GM15510 (cell line): ENCODE results near the gene ERAL1.

Source experiments
- POLR2A ChIP-seq: IDR thresholded peaks from 3 replicates; pipeline ENCODE4 v1.6.1; 2011; ENCODE audit warnings: borderline replicate concordance; ENCODE audit not compliant: insufficient read length; ENCODE audit errors: extremely low read depth

Gene ERAL1

DNA sequence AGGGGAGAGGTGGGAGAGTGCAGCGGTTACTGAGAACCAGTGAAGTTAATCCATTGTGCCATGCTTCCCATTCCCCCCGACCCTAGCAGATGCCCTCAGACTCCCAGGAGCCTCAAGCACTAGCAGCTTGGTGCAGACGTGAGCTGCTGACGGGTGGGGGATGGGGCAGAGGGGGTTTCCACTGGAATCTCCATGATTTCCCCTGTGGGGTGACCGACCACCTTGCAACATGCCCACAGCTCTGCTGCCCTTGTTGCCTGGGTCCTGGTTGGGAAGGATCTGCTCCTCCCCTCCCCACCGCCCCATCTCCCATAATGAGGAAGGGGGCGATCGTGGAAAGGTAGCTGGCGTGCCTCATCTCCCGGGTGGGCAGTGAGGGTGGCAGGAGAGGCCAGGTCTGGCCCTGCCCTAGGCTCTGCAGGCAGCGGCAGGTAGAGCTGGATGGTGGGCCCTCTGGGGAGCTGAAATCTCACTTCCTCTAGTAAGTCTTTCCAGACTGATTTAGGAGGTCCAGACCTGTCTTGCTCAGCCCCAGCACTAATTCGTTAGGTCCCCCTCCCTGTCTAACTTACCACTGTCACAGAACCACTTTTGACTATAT is 33.2 kb downstream of the ERAL1 start:
- no peak for TF ChIP-seq POLR2A

DNA sequence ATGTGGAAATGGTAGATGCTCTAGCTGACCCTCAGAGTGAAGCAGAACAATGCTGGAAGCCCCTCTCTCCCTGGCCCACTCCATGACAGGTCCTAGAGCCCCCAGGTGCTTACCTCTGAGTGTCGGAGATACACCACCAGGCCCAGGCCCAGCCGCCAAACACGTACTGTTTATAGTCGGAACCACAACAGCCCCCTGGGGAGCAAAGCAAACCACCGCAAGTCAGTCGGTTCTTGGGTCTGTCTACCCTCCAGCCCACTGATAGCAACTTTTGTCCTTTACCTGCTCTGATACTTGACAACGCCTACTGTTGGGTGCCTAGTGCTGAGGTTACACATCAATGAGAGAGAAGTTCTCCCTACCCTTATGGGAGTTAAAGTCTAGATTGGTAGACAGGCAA is 34.0 kb downstream of the ERAL1 start:
- no peak for TF ChIP-seq POLR2A

GRCh38 chr17:28889996-28890395 is 35.2 kb downstream of the ERAL1 start:
- TF ChIP-seq POLR2A, result no peak

- TF ChIP-seq POLR2A, result no peak
These were observed 36.4 kb downstream of the ERAL1 start for GRCh38 chr17:28891201-28891600.

- TF ChIP-seq POLR2A, result no peak
These were observed 37.2 kb downstream of the ERAL1 start for GRCh38 chr17:28892024-28892423.

- TF ChIP-seq POLR2A, result no peak
These were observed 41.1 kb downstream of the ERAL1 start for GRCh38 chr17:28895794-28896447.

GRCh38 chr17:28896491-28896883 is 41.7 kb downstream of the ERAL1 start:
- TF ChIP-seq POLR2A, result no peak

GRCh38 chr17:28896884-28897768 is 42.3 kb downstream of the ERAL1 start, which contains the start of gene FLOT2:
Gene FLOT2 (minus strand): TSS chr17:28897733. CDS start chr17:28897574, 159 bp downstream.
- peak; percentile 74 for TF ChIP-seq POLR2A

DNA sequence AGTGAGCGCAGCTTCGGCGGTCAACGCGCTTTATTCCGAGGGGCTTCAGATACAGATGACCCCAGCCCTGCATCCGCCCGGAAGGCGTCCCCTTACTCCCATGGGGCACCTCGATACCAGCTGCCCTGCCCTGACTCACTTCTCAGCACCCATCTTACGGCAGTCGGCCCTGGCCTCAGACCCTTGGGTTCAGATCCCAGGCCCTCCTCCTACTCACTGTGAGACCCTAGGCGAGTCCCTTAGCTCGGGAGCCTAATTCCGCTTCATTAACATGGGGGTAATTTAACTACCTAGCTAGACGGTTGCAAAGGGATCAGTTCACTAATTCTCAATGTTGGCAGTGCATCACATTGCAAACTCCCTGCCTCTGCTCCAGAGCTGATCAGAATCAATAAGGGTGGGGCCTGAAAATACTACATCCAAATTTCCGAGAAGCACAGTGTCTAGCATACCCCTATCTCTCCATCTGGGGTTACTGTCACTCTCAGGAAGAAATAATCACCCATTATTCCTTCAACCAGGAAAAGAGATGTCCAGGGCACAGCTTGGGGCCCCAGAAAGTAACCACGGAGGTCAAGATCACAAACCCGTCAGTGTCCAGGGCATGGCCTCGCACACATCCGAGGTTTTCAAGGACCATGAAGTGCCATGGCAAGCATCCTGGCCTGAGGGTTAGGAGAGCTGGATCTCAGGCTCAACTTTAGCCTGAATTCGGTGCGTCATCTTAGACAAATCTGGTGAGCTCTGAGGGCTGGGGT is 43.1 kb downstream of the ERAL1 start:
- no peak for TF ChIP-seq POLR2A

DNA sequence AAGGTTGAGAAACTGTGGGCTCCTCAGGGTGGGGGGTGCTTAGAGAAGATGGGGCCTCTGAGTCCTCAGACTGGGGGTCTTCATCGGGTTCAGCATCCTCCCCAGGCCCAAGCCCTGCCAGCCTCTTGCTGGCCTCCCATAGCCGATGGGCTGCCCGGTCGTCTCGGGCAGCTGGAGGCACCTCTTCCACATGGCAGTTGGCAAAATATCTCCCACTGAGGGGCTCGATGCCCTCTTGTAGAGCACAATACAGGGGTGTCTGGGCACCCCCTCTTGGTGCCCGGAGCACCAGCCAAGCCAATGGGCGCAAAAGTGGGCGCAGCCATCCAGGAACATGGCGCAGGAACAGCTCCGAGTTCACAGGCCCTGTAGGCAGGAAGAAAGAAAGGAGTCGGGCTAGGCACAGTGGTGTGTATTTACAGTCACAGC is 43.7 kb downstream of the ERAL1 start:
- no peak for TF ChIP-seq POLR2A

GRCh38 chr17:28899212-28899815 is 44.5 kb downstream of the ERAL1 start:
- no peak for TF ChIP-seq POLR2A

- no peak for TF ChIP-seq POLR2A
These were observed 46.3 kb downstream of the ERAL1 start for GRCh38 chr17:28900986-28901726.

DNA sequence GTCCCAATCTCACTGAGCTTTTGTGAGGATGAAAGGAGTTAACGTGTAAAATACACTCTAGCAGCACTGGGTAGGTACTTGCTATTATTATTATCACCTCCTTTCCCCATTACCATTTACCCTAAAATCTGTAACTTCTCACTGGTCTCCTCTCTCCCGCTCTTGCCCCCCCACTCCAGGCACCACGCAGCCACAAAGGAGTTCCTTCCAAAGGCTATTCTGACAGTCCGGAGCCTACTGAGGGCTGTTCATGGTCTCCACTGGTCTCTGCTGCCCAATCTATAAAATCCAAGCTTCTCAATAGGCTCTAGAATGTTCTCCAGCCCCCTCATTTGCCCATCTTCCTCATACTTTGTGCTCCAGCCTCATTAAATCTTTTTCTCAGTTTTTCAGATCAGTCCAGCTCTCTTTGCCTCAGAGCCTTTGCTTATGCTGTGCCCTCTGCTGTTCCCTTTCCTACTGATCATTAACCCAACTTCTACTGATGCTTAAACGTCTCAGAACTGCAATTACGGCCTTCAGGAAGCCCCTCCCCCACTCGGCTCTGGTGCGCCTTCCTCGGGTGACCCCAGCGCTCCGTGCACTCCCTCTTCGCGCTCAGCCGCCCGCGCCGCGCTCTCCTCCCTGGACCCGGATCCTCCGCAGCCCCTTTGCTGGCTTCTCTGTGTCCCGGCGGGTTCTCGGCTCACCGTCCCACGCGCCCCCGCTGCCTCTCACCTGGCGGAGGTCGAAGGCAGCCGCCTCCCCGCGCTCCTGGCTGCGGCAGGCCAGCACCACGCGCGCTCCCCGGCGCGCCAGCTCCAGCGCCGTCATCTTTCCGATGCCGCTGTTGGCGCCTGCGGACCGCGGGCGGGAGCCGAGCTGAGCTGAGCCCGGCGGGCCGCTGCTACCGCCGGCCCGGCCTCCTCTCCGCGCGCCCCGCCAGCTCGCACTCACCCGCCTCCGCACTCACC is 47.3 kb downstream of the ERAL1 start:
- TF ChIP-seq POLR2A, result no peak

DNA sequence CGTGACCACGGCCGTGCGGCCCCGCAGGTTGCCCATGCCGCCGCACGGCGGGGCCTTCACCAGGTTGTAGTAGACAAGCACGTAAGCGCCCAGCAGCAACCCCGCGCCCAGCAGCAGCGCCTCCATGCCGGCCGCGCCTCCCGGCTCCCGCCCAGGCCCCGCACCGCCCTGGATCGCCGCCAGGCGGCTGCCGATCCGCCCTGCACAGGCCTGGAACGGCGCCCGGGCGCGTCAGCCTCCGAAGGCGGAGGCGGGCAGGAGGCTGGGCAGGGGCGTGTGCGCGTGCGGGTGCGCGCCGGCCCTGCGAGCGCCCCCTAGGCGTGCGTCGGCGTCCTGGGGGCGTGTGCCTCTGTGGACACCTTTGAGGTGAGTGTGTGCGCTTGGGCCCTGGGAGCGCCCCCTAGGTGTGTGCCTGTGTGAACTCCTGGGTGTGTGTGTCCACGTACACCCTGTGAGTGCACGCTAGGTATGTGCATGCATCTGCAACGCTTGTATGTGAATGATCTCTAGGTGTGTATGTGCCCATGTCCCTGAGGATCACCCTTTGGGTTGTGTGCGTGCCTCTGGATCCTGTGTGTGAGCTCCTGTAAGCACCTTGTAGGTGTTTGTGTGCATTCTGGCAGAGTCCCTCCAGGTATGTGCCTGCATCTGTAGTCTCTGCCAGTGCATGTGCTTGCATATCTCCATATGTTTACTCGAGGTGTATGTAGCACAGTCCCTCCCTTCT is 48.2 kb downstream of the ERAL1 start, which contains the start of gene DHRS13:
Gene DHRS13, minus strand, starts transcription at position 261 of the 727 bp plus-strand sequence. Its CDS starts 135 bp downstream, at position 126.
- peak; percentile 62 for TF ChIP-seq POLR2A
